ENCODE data around the gene IRS2. TPM values are rescaled to one million over a fixed set of nuclear protein-coding genes. Genes with fewer than 3 reads are reported as not detected.
"Not testable (repeated sequence)": the region's sequence is repeated elsewhere in the genome, so short reads cannot be mapped to it uniquely, and the experiment has no call there.

IRS2 gene
- polyA plus RNA-seq, 6 donors from 2014 or later: 1.5 to 6.8 (median 4.0) TPM

GRCh38 chr13:109740121-109740520 is 46.3 kb downstream of the IRS2 start:
- Mint-ChIP-seq H3K27ac (peak overlapping the region in 1 of 6 donors; percentile 54), H3K4me1 (no peaks in the 10 kb centered on the region), H3K27me3 (peaks cover 8 to 15% (median 10%) of the 10 kb centered on the region in 3 donors), H3K36me3 (no peaks in the 10 kb centered on the region), H3K9me3 (peaks cover 0 to 4% (median 0%) of the 10 kb centered on the region in 7 donors), H3K4me3 (no peak overlapping the region)
- DNase-seq (no peak), ATAC-seq (ENCODE audit: low read depth in 2 of 2) (no peak)

GRCh38 chr13:109738298-109738746 is 48.1 kb downstream of the IRS2 start:
- no peak for DNase-seq
- Mint-ChIP-seq H3K27ac (no peak overlapping the region), H3K27me3 (peaks cover 4 to 15% (median 9%) of the 10 kb centered on the region in 3 donors)

GRCh38 chr13:109737606-109738005 is 48.8 kb downstream of the IRS2 start:
- H3K27me3 Mint-ChIP-seq: peaks cover 8 to 12% (median 12%) of the 10 kb centered on the region in 3 donors
- peaks cover 0 to 2% (median 0%) of the 10 kb centered on the region in 7 donors for H3K9me3 Mint-ChIP-seq
- H3K4me3 Mint-ChIP-seq: no peak overlapping the region
- H3K36me3 Mint-ChIP-seq: no peaks in the 10 kb centered on the region
- no peak overlapping the region for H3K27ac Mint-ChIP-seq
- no peak for DNase-seq
- ATAC-seq (ENCODE audit: low read depth in 2 of 2): no peak
- H3K4me1 Mint-ChIP-seq: no peaks in the 10 kb centered on the region

More at GRCh38 chr13:109738298-109738746, 48.1 kb downstream of the IRS2 start:
- no peak overlapping the region for H3K4me3 Mint-ChIP-seq
- peaks cover 0 to 2% (median 0%) of the 10 kb centered on the region in 7 donors for H3K9me3 Mint-ChIP-seq
- no peak for ATAC-seq (ENCODE audit: low read depth in 2 of 2)
- H3K36me3 Mint-ChIP-seq: no peaks in the 10 kb centered on the region
- no peaks in the 10 kb centered on the region for H3K4me1 Mint-ChIP-seq

GRCh38 chr13:109737046-109737573 is 49.3 kb downstream of the IRS2 start:
- Mint-ChIP-seq H3K27me3 (peaks cover 8 to 12% (median 12%) of the 10 kb centered on the region in 3 donors), H3K4me1 (no peaks in the 10 kb centered on the region), H3K4me3 (no peak overlapping the region), H3K27ac (no peak overlapping the region), H3K9me3 (peaks cover 0 to 4% (median 2%) of the 10 kb centered on the region in 7 donors), H3K36me3 (no peaks in the 10 kb centered on the region)
- DNase-seq: no peak
- ATAC-seq (ENCODE audit: low read depth in 2 of 2): no peak

GRCh38 chr13:109735436-109735966 is 50.9 kb downstream of the IRS2 start:
- peak overlapping the region in 1 of 6 donors; percentile 22 for H3K27ac Mint-ChIP-seq
- no peaks in the 10 kb centered on the region for H3K36me3 Mint-ChIP-seq
- peaks cover 0 to 3% (median 0%) of the 10 kb centered on the region in 3 donors for H3K4me1 Mint-ChIP-seq
- ATAC-seq (ENCODE audit: low read depth in 2 of 2) (no peak), DNase-seq (no peak)
- peaks cover 7 to 10% (median 8%) of the 10 kb centered on the region in 3 donors for H3K27me3 Mint-ChIP-seq
- peaks cover 0 to 8% (median 5%) of the 10 kb centered on the region in 7 donors for H3K9me3 Mint-ChIP-seq
- H3K4me3 Mint-ChIP-seq: no peak overlapping the region

- DNase-seq: no peak
- no peak overlapping the region for H3K4me3 Mint-ChIP-seq
- peaks cover 0 to 8% (median 5%) of the 10 kb centered on the region in 7 donors for H3K9me3 Mint-ChIP-seq
Measured at GRCh38 chr13:109734002-109734785, 52.2 kb downstream of the IRS2 start.

GRCh38 chr13:109733550-109733949 is 52.8 kb downstream of the IRS2 start:
- ATAC-seq (ENCODE audit: low read depth in 2 of 2) (no peak), DNase-seq (no peak)
- Mint-ChIP-seq H3K9me3 (peaks cover 0 to 8% (median 5%) of the 10 kb centered on the region in 7 donors), H3K4me1 (peaks cover 0 to 3% (median 0%) of the 10 kb centered on the region in 3 donors), H3K27ac (no peak overlapping the region), H3K27me3 (peaks cover 6 to 13% (median 8%) of the 10 kb centered on the region in 3 donors), H3K36me3 (no peaks in the 10 kb centered on the region), H3K4me3 (no peak overlapping the region)

More at GRCh38 chr13:109734002-109734785, 52.2 kb downstream of the IRS2 start:
- no peak overlapping the region for H3K27ac Mint-ChIP-seq
- H3K4me1 Mint-ChIP-seq: peaks cover 0 to 3% (median 0%) of the 10 kb centered on the region in 3 donors
- peaks cover 0 to 8% (median 8%) of the 10 kb centered on the region in 3 donors for H3K27me3 Mint-ChIP-seq
- ATAC-seq (ENCODE audit: low read depth in 2 of 2): no peak
- H3K36me3 Mint-ChIP-seq: no peaks in the 10 kb centered on the region

GRCh38 chr13:109732470-109733170 is 53.8 kb downstream of the IRS2 start:
- not testable (repeated sequence) for H3K27ac Mint-ChIP-seq; ATAC-seq (ENCODE audit: low read depth in 2 of 2); DNase-seq; H3K9me3 Mint-ChIP-seq; H3K36me3 Mint-ChIP-seq; H3K4me1 Mint-ChIP-seq
- Mint-ChIP-seq H3K4me3 (peak overlapping the region in 1 of 8 donors; percentile 79), H3K27me3 (peaks cover 8 to 16% (median 13%) of the 10 kb centered on the region in 3 donors)

GRCh38 chr13:109730812-109731335 is 55.5 kb downstream of the IRS2 start:
- H3K27me3 Mint-ChIP-seq: peaks cover 8 to 22% (median 16%) of the 10 kb centered on the region in 3 donors
- H3K4me1 Mint-ChIP-seq: peaks cover 0 to 3% (median 0%) of the 10 kb centered on the region in 3 donors
- peak overlapping the region in 1 of 6 donors; percentile 37 for H3K27ac Mint-ChIP-seq
- H3K9me3 Mint-ChIP-seq: peaks cover 0 to 8% (median 5%) of the 10 kb centered on the region in 7 donors
- no peak for ATAC-seq (ENCODE audit: low read depth in 2 of 2)
- H3K4me3 Mint-ChIP-seq: no peak overlapping the region
- DNase-seq: no peak
- no peaks in the 10 kb centered on the region for H3K36me3 Mint-ChIP-seq

GRCh38 chr13:109728791-109729731 is 57.3 kb downstream of the IRS2 start:
- Mint-ChIP-seq H3K9me3 (peaks cover 0 to 8% (median 5%) of the 10 kb centered on the region in 7 donors), H3K27ac (no peak overlapping the region), H3K4me3 (no peak overlapping the region), H3K4me1 (peaks cover 0 to 6% (median 3%) of the 10 kb centered on the region in 3 donors), H3K27me3 (peaks cover 8 to 22% (median 16%) of the 10 kb centered on the region in 3 donors), H3K36me3 (no peaks in the 10 kb centered on the region)
- ATAC-seq (ENCODE audit: low read depth in 2 of 2) (no peak), DNase-seq (no peak)

GRCh38 chr13:109728061-109728460 is 58.3 kb downstream of the IRS2 start:
- peaks cover 8 to 14% (median 9%) of the 10 kb centered on the region in 3 donors for H3K27me3 Mint-ChIP-seq
- peaks cover 0 to 6% (median 3%) of the 10 kb centered on the region in 3 donors for H3K4me1 Mint-ChIP-seq
- ATAC-seq (ENCODE audit: low read depth in 2 of 2) (no peak), DNase-seq (no peak)
- peak overlapping the region in 1 of 8 donors; percentile 21 for H3K4me3 Mint-ChIP-seq
- peaks cover 0 to 7% (median 3%) of the 10 kb centered on the region in 7 donors for H3K9me3 Mint-ChIP-seq
- no peaks in the 10 kb centered on the region for H3K36me3 Mint-ChIP-seq
- H3K27ac Mint-ChIP-seq: no peak overlapping the region

- H3K9me3 Mint-ChIP-seq: peaks cover 0 to 6% (median 3%) of the 10 kb centered on the region in 7 donors
- peaks cover 8 to 14% (median 8%) of the 10 kb centered on the region in 3 donors for H3K27me3 Mint-ChIP-seq
- ATAC-seq (ENCODE audit: low read depth in 2 of 2) (no peak), DNase-seq (no peak)
- peaks cover 0 to 6% (median 3%) of the 10 kb centered on the region in 3 donors for H3K4me1 Mint-ChIP-seq
- H3K4me3 Mint-ChIP-seq: no peak overlapping the region
- H3K27ac Mint-ChIP-seq: no peak overlapping the region
- H3K36me3 Mint-ChIP-seq: no peaks in the 10 kb centered on the region
Measured at GRCh38 chr13:109727251-109727650, 59.1 kb downstream of the IRS2 start.
